GM23248 (cell line): ENCODE results near the gene B3GALNT2. TPM values are rescaled to one million over a fixed set of nuclear protein-coding genes. Genes with fewer than 3 reads are reported as not detected.

Source experiments
- DNase-seq: peaks from one replicate; pipeline ENCODE4 v3.0.0-alpha.2; 2015
- H2AFZ ChIP-seq: fragments of 200-600 bp; sonication (generic); 2 replicates; pipeline ENCODE4 v1.6.1; 2016; ENCODE audit warnings: antibody characterized with exemption
- H3F3A ChIP-seq: fragments of 200-600 bp; sonication (generic); 2 replicates; pipeline ENCODE4 v1.6.1; 2016; ENCODE audit warnings: mild to moderate bottlenecking, antibody characterized with exemption, mixed run types; ENCODE audit not compliant: insufficient read depth
- H3K27ac ChIP-seq: fragments of 200-600 bp; sonication (generic); 2 replicates; pipeline ENCODE4 v1.5.1; 2016; ENCODE audit warnings: mild to moderate bottlenecking
- H3K27me3 ChIP-seq: fragments of 200-600 bp; sonication (generic); replicated peaks from 2 replicates; pipeline ENCODE4 v1.6.1; 2016; ENCODE audit warnings: mild to moderate bottlenecking; ENCODE audit not compliant: insufficient read depth
- H3K36me3 ChIP-seq: fragments of 200-600 bp; sonication (generic); 2 replicates; pipeline ENCODE4 v1.6.1; 2016; ENCODE audit warnings: low read depth, mild to moderate bottlenecking
- H3K4me1 ChIP-seq: fragments of 200-600 bp; sonication (generic); 2 replicates; pipeline ENCODE4 v1.6.1; 2016; ENCODE audit warnings: mild to moderate bottlenecking; ENCODE audit not compliant: insufficient read depth
- H3K4me2 ChIP-seq: fragments of 200-600 bp; sonication (generic); one replicate; pipeline ENCODE4 v1.6.1; 2016; ENCODE audit warnings: mild to moderate bottlenecking; ENCODE audit not compliant: unreplicated experiment
- H3K4me3 ChIP-seq: fragments of 200-600 bp; sonication (generic); 2 replicates; pipeline ENCODE4 v1.5.1; 2016; ENCODE audit warnings: mild to moderate bottlenecking
- H3K79me2 ChIP-seq: fragments of 200-600 bp; sonication (generic); 2 replicates; pipeline ENCODE4 v1.6.1; 2016; ENCODE audit warnings: mild to moderate bottlenecking; ENCODE audit not compliant: insufficient read depth
- H3K9ac ChIP-seq: fragments of 200-600 bp; sonication (generic); 2 replicates; pipeline ENCODE4 v1.6.1; 2016; ENCODE audit warnings: mild to moderate bottlenecking
- H3K9me2 ChIP-seq: fragments of 200-600 bp; sonication (generic); 2 replicates; pipeline ENCODE4 v1.6.1; 2016; ENCODE audit warnings: mixed run types, mild to moderate bottlenecking, moderate library complexity; ENCODE audit not compliant: insufficient read depth
- H3K9me3 ChIP-seq: fragments of 200-600 bp; sonication (generic); one replicate; pipeline ENCODE4 v1.6.1; 2017; ENCODE audit warnings: low read depth
- H4K20me1 ChIP-seq: fragments of 200-600 bp; sonication (generic); 2 replicates; pipeline ENCODE4 v1.6.0; 2016; ENCODE audit not compliant: insufficient read depth
- EZH2 ChIP-seq: fragments of 200-600 bp; sonication (generic); IDR thresholded peaks from 2 replicates; pipeline ENCODE4 v1.6.1; 2018; ENCODE audit warnings: antibody characterized with exemption, mild to moderate bottlenecking; ENCODE audit not compliant: insufficient read depth, poor library complexity, severe bottlenecking
- EZH2phosphoT487 ChIP-seq: fragments of 200-600 bp; sonication (generic); IDR thresholded peaks from 2 replicates; pipeline ENCODE4 v1.6.1; 2018; ENCODE audit warnings: antibody characterized with exemption, moderate library complexity, mild to moderate bottlenecking, low read depth; ENCODE audit not compliant: insufficient read depth
- WGBS, 2 experiments: methylation state at CpG; one replicate each; pipeline ENCODE4 v1.1.6; 2015 to 2017; ENCODE audit warnings: low lambda C conversion rate in 2 of 2, low coverage in 1 of 2; ENCODE audit errors: missing lambda C conversion rate in 2 of 2; 5-methylcytosine and 5-hydroxymethylcytosine counted together
- in situ Hi-C: fragments of 300-500 bp; cut with MboI; formaldehyde crosslinking; loops from 2 replicates; pipeline ENCODE4 v1.15.0; 2020
- polyA plus RNA-seq: library from polyadenylated mRNA; unstranded; fragments of >200 nt; fragmentation: Nextera tagmentation; extraction: Ambion mirVana; gene quantifications from 2 replicates; pipeline ENCODE4 v1.2.1, GENCODE V29; 2016
- total RNA-seq: library from RNA; depleted of rRNA; stranded (reverse); fragments of >200 nt; shearing (Covaris generic); gene quantifications from 2 replicates; pipeline ENCODE4 v1.2.3, GENCODE V29; 2014

B3GALNT2 gene
- total and polyA plus RNA-seq, 2 experiments from 2014 or later: 13.3 to 28.1 TPM

- Histone ChIP-seq H3K4me1 (peaks cover 20% of the 10 kb centered on the region), H3K27ac (peak overlapping the region; percentile 98), H3K4me3 (peak overlapping the region; percentile 88), H3K9me2 (no peaks in the 10 kb centered on the region), H3K9me3 (no peaks in the 10 kb centered on the region), H3K9ac (peak overlapping the region; percentile 93), H2AFZ (peak overlapping the region; percentile 92), H3F3A (peaks cover 23% of the 10 kb centered on the region), H3K79me2 (peaks cover 49% of the 10 kb centered on the region), H3K4me2 (peak overlapping the region; percentile 76), H4K20me1 (no peaks in the 10 kb centered on the region), H3K36me3 (no peaks in the 10 kb centered on the region), H3K27me3 (no peaks in the 10 kb centered on the region)
- in situ Hi-C loops: loop anchor here (25.0 kb wide), 1 partner anchor 458 kb away; no protein-coding TSS in a partner anchor
- WGBS, 2 experiments: 1% methylated on average over 53 to 56 of the region's 61 CpGs
- TF ChIP-seq EZH2 (no peak), EZH2phosphoT487 (no peak)
- DNase-seq: peak; percentile 100
Measured at GRCh38 chr1:235504494-235505222, 406 bp upstream of the B3GALNT2 start.

- H4K20me1 ChIP-seq: no peaks in the 10 kb centered on the region
- H2AFZ ChIP-seq: peak overlapping the region; percentile 92
- no peaks in the 10 kb centered on the region for H3K9me2 ChIP-seq
- TF ChIP-seq EZH2: no peak
- 1 to 2% methylated on average over 39 to 40 of the region's 49 CpGs for WGBS, 2 experiments
- H3K4me1 ChIP-seq: peaks cover 20% of the 10 kb centered on the region
- H3K27ac ChIP-seq: peak overlapping the region; percentile 98
- H3K9ac ChIP-seq: peak overlapping the region; percentile 93
- H3K36me3 ChIP-seq: no peaks in the 10 kb centered on the region
- peaks cover 60% of the 10 kb centered on the region for H3K79me2 ChIP-seq
- H3K4me3 ChIP-seq: peak overlapping the region; percentile 88
- H3K4me2 ChIP-seq: peak overlapping the region; percentile 95
- H3K9me3 ChIP-seq: no peaks in the 10 kb centered on the region
- DNase-seq: peak; percentile 84
- H3K27me3 ChIP-seq: no peaks in the 10 kb centered on the region
- peaks cover 23% of the 10 kb centered on the region for H3F3A ChIP-seq
- in situ Hi-C loops: loop anchor here (25.0 kb wide), 1 partner anchor 459 kb away; no protein-coding TSS in a partner anchor
Measured at GRCh38 chr1:235503403-235504121, 690 bp downstream of the B3GALNT2 start.

- peaks cover 68% of the 10 kb centered on the region for H3K79me2 ChIP-seq
- TF ChIP-seq EZH2phosphoT487: no peak
- no peak for TF ChIP-seq EZH2
- no peaks in the 10 kb centered on the region for H3K27me3 ChIP-seq
- peak; percentile 41 for DNase-seq
- H3F3A ChIP-seq: peaks cover 23% of the 10 kb centered on the region
- 27 to 28% methylated on average over 5 of the region's 5 CpGs for WGBS, 2 experiments
- peak overlapping the region; percentile 95 for H3K4me2 ChIP-seq
- H3K9me3 ChIP-seq: no peaks in the 10 kb centered on the region
- no peaks in the 10 kb centered on the region for H3K9me2 ChIP-seq
- H3K4me3 ChIP-seq: peak overlapping the region; percentile 88
- H3K4me1 ChIP-seq: peaks cover 20% of the 10 kb centered on the region
- no peaks in the 10 kb centered on the region for H3K36me3 ChIP-seq
- in situ Hi-C loops: loop anchor here (25.0 kb wide), 1 partner anchor 459 kb away; no protein-coding TSS in a partner anchor
- H2AFZ ChIP-seq: peak overlapping the region; percentile 92
- peak overlapping the region; percentile 93 for H3K9ac ChIP-seq
- H3K27ac ChIP-seq: peak overlapping the region; percentile 98
- H4K20me1 ChIP-seq: no peaks in the 10 kb centered on the region
Measured at GRCh38 chr1:235502601-235503402, 1.4 kb downstream of the B3GALNT2 start.

- no peaks in the 10 kb centered on the region for H3K9me2 ChIP-seq
- no peak overlapping the region for H3K4me3 ChIP-seq
- in situ Hi-C loops: loop anchor here (25.0 kb wide), 1 partner anchor 461 kb away; no protein-coding TSS in a partner anchor
- H4K20me1 ChIP-seq: no peaks in the 10 kb centered on the region
- no peak for TF ChIP-seq EZH2phosphoT487
- TF ChIP-seq EZH2: no peak
- peak; percentile 61 for DNase-seq
- H2AFZ ChIP-seq: no peak overlapping the region
- H3K9ac ChIP-seq: no peak overlapping the region
- H3K36me3 ChIP-seq: no peaks in the 10 kb centered on the region
- 97 to 98% methylated on average over 5 of the region's 5 CpGs for WGBS, 2 experiments
- H3F3A ChIP-seq: peaks cover 20% of the 10 kb centered on the region
- H3K79me2 ChIP-seq: peaks cover 77% of the 10 kb centered on the region
- H3K27ac ChIP-seq: no peak overlapping the region
- H3K9me3 ChIP-seq: no peaks in the 10 kb centered on the region
- peaks cover 19% of the 10 kb centered on the region for H3K4me1 ChIP-seq
- H3K27me3 ChIP-seq: no peaks in the 10 kb centered on the region
- H3K4me2 ChIP-seq: no peak overlapping the region
Measured at GRCh38 chr1:235500971-235501540, 3.2 kb downstream of the B3GALNT2 start.
